Measurements from ENCODE around the gene CD99.
A peak's percentile ranks its signal among the peaks of the same experiment; 100 is the strongest.

Gene CD99

GRCh38 chrX:2690856-2691542 is at the start of gene CD99:
TSS of gene CD99 (plus strand) at chrX:2691295. CDS start at chrX:2691361, 66 bp downstream.
- peak; percentile 68 to 83 for DNase-seq (ENCODE audit: low read depth in 2 of 2)

- DNase-seq (ENCODE audit: low read depth in 2 of 2) = no peak
Measured at GRCh38 chrX:2642146-2642545, 48.9 kb upstream of the CD99 start.

- DNase-seq (ENCODE audit: low read depth in 2 of 2) = no peak
Measured at GRCh38 chrX:2642791-2643190, 48.3 kb upstream of the CD99 start.

GRCh38 chrX:2643880-2644279 is 47.2 kb upstream of the CD99 start:
- no peak for DNase-seq (ENCODE audit: low read depth in 2 of 2)

- no peak for DNase-seq (ENCODE audit: low read depth in 2 of 2)
Measured at GRCh38 chrX:2645563-2645962, 45.5 kb upstream of the CD99 start.

GRCh38 chrX:2647627-2648026 is 43.5 kb upstream of the CD99 start:
- DNase-seq (ENCODE audit: low read depth in 2 of 2) = no peak

- no peak for DNase-seq (ENCODE audit: low read depth in 2 of 2)
Measured at GRCh38 chrX:2650037-2650436, 41.1 kb upstream of the CD99 start.

- DNase-seq (ENCODE audit: low read depth in 2 of 2) = no peak
Measured at GRCh38 chrX:2650865-2651264, 40.2 kb upstream of the CD99 start.

GRCh38 chrX:2652106-2652505 is 39.0 kb upstream of the CD99 start:
- DNase-seq (ENCODE audit: low read depth in 2 of 2) = no peak

GRCh38 chrX:2654436-2655340 is 36.4 kb upstream of the CD99 start:
- DNase-seq (ENCODE audit: low read depth in 2 of 2) = no peak

GRCh38 chrX:2656257-2656836 is 34.7 kb upstream of the CD99 start:
- DNase-seq (ENCODE audit: low read depth in 2 of 2) = no peak

GRCh38 chrX:2657532-2658113 is 33.5 kb upstream of the CD99 start:
- no peak for DNase-seq (ENCODE audit: low read depth in 2 of 2)

- DNase-seq (ENCODE audit: low read depth in 2 of 2) = no peak
Measured at GRCh38 chrX:2658585-2659292, 32.4 kb upstream of the CD99 start.

GRCh38 chrX:2662586-2662985 is 28.5 kb upstream of the CD99 start:
- DNase-seq (ENCODE audit: low read depth in 2 of 2) = no peak

- no peak for DNase-seq (ENCODE audit: low read depth in 2 of 2)
Measured at GRCh38 chrX:2664502-2664901, 26.6 kb upstream of the CD99 start.

GRCh38 chrX:2665387-2666304 is 25.4 kb upstream of the CD99 start:
- DNase-seq (ENCODE audit: low read depth in 2 of 2) = no peak

GRCh38 chrX:2666491-2666890 is 24.6 kb upstream of the CD99 start:
- no peak for DNase-seq (ENCODE audit: low read depth in 2 of 2)

- DNase-seq (ENCODE audit: low read depth in 2 of 2) = no peak
Measured at GRCh38 chrX:2670978-2671377, 20.1 kb upstream of the CD99 start.

GRCh38 chrX:2672084-2672483 is 19.0 kb upstream of the CD99 start:
- DNase-seq (ENCODE audit: low read depth in 2 of 2) = no peak

GRCh38 chrX:2673611-2674010 is 17.5 kb upstream of the CD99 start:
- no peak for DNase-seq (ENCODE audit: low read depth in 2 of 2)
